Transverse colon (tissue), 4 donors: ENCODE data around the gene THAP7. TPM values are rescaled to one million over a fixed set of nuclear protein-coding genes. Genes with fewer than 3 reads are reported as not detected.
"Not testable (repeated sequence)": the region's sequence is repeated elsewhere in the genome, so short reads cannot be mapped to it uniquely, and the experiment has no call there.

Source experiments
- DNase-seq: peaks from one replicate; pipeline ENCODE4 v3.0.0-alpha.2; 2019
- H3K27ac ChIP-seq, 4 donors: fragments of 200-600 bp; sonication (generic); 2 replicates each; pipeline ENCODE4 v1.5.1; 2016 to 2018; ENCODE audit warnings: inconsistent platforms in 4 of 4
- H3K27me3 ChIP-seq: fragments of 200-600 bp; sonication (generic); 2 replicates; pipeline ENCODE4 v1.5.1; 2017; ENCODE audit warnings: inconsistent platforms
- H3K36me3 ChIP-seq, 4 donors: fragments of 200-600 bp; sonication (generic); 2 replicates each; pipeline ENCODE4 v1.5.1; 2017 to 2019; ENCODE audit warnings: inconsistent platforms in 4 of 4
- H3K4me1 ChIP-seq, 4 donors: fragments of 200-600 bp; sonication (generic); 2 replicates each; pipeline ENCODE4 v1.5.1; 2017 to 2020; ENCODE audit warnings: inconsistent platforms in 4 of 4
- H3K4me3 ChIP-seq, 4 donors: fragments of 200-600 bp; sonication (generic); 1 replicate in 1 of 4; 2 replicates in 3 of 4; pipeline versions ENCODE4 v1.5.1 to v1.6.1; 2017 to 2019; ENCODE audit warnings: inconsistent platforms in 4 of 4
- H3K9me3 ChIP-seq, 2 donors: fragments of 200-600 bp; sonication (generic); 2 replicates each; pipeline ENCODE4 v1.5.1; 2017 to 2019; ENCODE audit warnings: inconsistent platforms in 2 of 2
- EP300 ChIP-seq: sonication (generic); formaldehyde crosslinking; IDR thresholded peaks from one replicate; pipeline ENCODE4 v1.6.1; 2017; ENCODE audit warnings: antibody characterized with exemption, low read depth
- POLR2A ChIP-seq: fragments of 450-650 bp; IDR thresholded peaks from one replicate; pipeline ENCODE4 v1.6.1; 2016; ENCODE audit warnings: antibody characterized with exemption, mild to moderate bottlenecking, moderate library complexity
- POLR2AphosphoS5 ChIP-seq, 3 donors: sonication (generic); formaldehyde crosslinking; IDR thresholded peaks; one replicate each; pipeline ENCODE4 v1.6.1; 2016; ENCODE audit warnings: antibody characterized with exemption in 3 of 3
- WGBS, 2 donors: methylation state at CpG; one replicate each; pipeline ENCODE4 v1.1.5; 2018; ENCODE audit warnings: low coverage in 1 of 2; 5-methylcytosine and 5-hydroxymethylcytosine counted together
- in situ Hi-C, 4 donors: fragments of 200-750 bp; cut with MboI; loops; one replicate each; pipeline versions ENCODE4 v1.15.0 to v1.15.1; 2017; ENCODE audit warnings: low sequenced_read_pairs in 3 of 4, low pct_ligation_motif_present in 1 of 4, low pct_unique_long_range_greater_than_20kb in 1 of 4
- intact Hi-C: fragments of 100-400 bp; cut with DNase I; formaldehyde crosslinking; loops from one replicate; pipeline ENCODE4 v1.15.1; 2023; ENCODE audit warnings: low total_unique reads
- total RNA-seq, 4 donors: library from RNA; depleted of rRNA; stranded (reverse); fragments of >200 nt; gene quantifications; one replicate each; pipeline ENCODE4 v1.1.0, GENCODE V29; 2016
- TF ChIP-seq, protein P1 (sequence below), 5 experiments: fragments of 200-600 bp in 3 of 5; fragments of 450-650 bp in 2 of 5; sonication (generic) in 3 of 5; IDR thresholded peaks; 1 replicate in 2 of 5; 2 replicates in 3 of 5; pipeline ENCODE4 v1.5.1; 2016 to 2017; ENCODE audit warnings: antibody characterized with exemption in 5 of 5, inconsistent platforms in 3 of 5, mild to moderate bottlenecking in 2 of 5, moderate library complexity in 1 of 5

THAP7 gene
- total RNA-seq, 4 donors from 2014 or later: 27.0 to 51.5 (median 32.7) TPM

DNA sequence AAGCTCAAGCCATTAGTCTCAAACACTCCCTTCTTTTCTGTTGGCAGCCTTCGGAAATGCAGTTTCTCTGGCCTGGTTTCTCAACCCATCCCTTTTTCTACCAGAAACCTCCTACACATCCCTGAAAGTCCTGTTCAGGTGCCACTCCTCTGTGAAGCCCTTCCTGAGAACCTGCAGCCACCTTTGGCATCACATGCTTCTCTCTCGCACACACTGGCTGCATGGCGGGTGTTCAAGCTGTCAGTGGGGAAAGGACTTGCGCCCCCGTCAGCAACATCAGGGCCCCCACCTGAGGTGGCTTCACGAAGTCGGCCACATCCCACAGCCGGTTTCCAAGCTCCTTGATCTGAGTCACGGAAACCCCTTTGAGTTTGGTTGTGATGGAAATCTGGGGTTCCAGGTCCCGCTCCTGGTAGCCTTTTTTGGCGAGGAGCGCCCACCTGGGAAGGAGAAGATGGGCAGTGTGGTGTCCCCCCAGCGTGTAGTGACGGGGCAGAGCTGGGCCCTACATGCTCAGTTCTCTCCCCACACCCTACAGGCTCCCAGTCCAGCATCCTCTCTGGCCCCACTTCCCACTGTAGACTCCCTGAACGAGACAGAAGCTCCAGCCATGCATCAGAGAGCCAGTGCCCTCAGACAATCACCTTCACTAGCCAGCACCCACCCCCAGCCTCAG is 42.1 kb upstream of the THAP7 start:
- no peak for TF ChIP-seq EP300
- no peak for TF ChIP-seq POLR2A
- TF ChIP-seq, protein P1, sequence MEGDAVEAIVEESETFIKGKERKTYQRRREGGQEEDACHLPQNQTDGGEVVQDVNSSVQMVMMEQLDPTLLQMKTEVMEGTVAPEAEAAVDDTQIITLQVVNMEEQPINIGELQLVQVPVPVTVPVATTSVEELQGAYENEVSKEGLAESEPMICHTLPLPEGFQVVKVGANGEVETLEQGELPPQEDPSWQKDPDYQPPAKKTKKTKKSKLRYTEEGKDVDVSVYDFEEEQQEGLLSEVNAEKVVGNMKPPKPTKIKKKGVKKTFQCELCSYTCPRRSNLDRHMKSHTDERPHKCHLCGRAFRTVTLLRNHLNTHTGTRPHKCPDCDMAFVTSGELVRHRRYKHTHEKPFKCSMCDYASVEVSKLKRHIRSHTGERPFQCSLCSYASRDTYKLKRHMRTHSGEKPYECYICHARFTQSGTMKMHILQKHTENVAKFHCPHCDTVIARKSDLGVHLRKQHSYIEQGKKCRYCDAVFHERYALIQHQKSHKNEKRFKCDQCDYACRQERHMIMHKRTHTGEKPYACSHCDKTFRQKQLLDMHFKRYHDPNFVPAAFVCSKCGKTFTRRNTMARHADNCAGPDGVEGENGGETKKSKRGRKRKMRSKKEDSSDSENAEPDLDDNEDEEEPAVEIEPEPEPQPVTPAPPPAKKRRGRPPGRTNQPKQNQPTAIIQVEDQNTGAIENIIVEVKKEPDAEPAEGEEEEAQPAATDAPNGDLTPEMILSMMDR (IDR thresholded peaks at IDR 0.05): no peak
- TF ChIP-seq POLR2AphosphoS5 (IDR thresholded peaks at IDR 0.05): no peak
- peak overlapping the region in 1 of 4 donors; percentile 26 for H3K4me3 ChIP-seq
- 85% methylated on average over 15 of the region's 15 CpGs; no CpG with 5 or more reads in 1 of the 2 donors for WGBS, 2 donors
- intact Hi-C loops (no loop called here), in situ Hi-C loops (no loop called here)
- peaks cover 15% of the 10 kb centered on the region for H3K27me3 ChIP-seq
- DNase-seq: no peak
- H3K9me3 ChIP-seq: no peaks in the 10 kb centered on the region
- H3K27ac ChIP-seq: peak overlapping the region in 1 of 4 donors; percentile 75
- no peaks in the 10 kb centered on the region for H3K36me3 ChIP-seq
- H3K4me1 ChIP-seq: peaks cover 9 to 27% (median 21%) of the 10 kb centered on the region in 4 donors

DNA sequence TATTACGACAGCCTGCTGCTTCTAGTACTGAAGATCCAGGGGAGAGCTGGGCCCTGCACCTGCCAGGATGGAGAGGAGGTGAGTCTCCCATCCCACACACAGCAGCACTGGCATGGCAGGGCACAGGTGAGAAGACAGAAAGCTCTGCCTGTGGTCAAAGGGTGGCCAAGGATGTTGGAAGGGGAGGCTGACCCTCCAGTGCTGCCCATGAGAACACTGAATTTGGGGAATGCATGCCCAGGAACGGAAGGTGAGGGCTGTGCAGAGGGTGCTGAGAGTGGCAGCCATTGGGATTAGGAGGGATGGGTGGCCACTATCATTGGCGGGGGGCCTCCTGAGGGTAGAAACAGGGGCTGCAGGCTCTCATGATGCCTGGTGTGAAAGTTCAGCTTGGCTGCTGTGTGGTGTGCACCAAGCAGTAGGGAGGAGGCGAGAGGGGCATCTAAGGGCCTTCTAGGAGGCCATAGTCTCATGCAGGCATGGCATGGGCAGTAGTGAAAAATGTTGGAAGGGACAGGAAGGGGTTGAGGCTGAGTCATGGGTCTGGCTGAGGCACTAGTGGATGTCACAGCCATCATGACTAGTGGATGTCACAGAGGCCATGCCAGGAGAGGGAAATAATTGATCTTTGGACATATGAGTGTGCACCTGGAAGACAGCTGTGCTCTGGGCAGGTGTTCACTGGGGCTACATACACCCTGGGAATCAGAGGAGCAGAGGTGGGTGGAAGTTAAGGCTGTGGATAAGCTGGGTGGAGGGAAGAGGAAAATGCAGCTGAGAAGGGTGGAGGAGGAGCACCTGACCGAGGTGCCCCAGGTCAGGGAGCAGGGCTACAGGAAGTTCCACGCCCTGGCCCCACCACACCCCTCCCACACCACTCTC is 41.3 kb upstream of the THAP7 start:
- Histone ChIP-seq H3K27ac (peak overlapping the region in 1 of 4 donors; percentile 75), H3K4me1 (peaks cover 9 to 27% (median 21%) of the 10 kb centered on the region in 4 donors), H3K4me3 (no peak overlapping the region), H3K9me3 (no peaks in the 10 kb centered on the region), H3K27me3 (peaks cover 15% of the 10 kb centered on the region), H3K36me3 (no peaks in the 10 kb centered on the region)
- intact Hi-C loops (no loop called here), in situ Hi-C loops (no loop called here)
- peak; percentile 35 for DNase-seq
- TF ChIP-seq, protein P1 (IDR thresholded peaks at IDR 0.05): no peak
- TF ChIP-seq EP300 (no peak), POLR2AphosphoS5 (IDR thresholded peaks at IDR 0.05) (no peak), POLR2A (no peak)
- 64 to 78% methylated on average over 4 to 6 of the region's 6 CpGs for WGBS, 2 donors

DNA sequence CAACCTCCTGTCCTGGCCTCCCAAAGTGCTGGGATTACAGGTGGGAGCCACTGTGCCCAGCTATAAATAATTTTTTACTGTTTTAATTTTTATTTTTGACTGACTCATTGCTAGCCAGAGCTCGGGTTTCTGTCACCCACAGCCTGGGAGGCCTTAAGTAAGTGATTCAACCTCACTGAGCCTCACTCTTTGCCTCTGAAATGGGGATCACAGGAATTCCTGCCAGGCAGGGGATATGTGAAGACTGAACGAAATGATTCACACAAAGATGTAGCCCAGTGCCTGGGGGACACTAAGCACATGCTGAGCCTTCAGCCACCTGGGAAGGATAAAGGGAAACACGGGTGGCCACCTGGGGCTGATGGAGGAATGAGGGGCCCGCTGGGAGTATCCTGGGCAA is 40.0 kb upstream of the THAP7 start:
- peaks cover 15% of the 10 kb centered on the region for H3K27me3 ChIP-seq
- no peaks in the 10 kb centered on the region for H3K36me3 ChIP-seq
- no peak for TF ChIP-seq POLR2A
- TF ChIP-seq POLR2AphosphoS5 (IDR thresholded peaks at IDR 0.05): no peak
- TF ChIP-seq, protein P1 (IDR thresholded peaks at IDR 0.05): no peak
- no peak for TF ChIP-seq EP300
- DNase-seq: no peak
- in situ Hi-C loops: no loop called here
- no peak overlapping the region for H3K27ac ChIP-seq
- H3K9me3 ChIP-seq: no peaks in the 10 kb centered on the region
- H3K4me3 ChIP-seq: no peak overlapping the region
- intact Hi-C loops: no loop called here
- 40 to 89% methylated on average over 1 to 4 of the region's 4 CpGs for WGBS, 2 donors
- H3K4me1 ChIP-seq: peaks cover 9 to 27% (median 21%) of the 10 kb centered on the region in 4 donors

DNA sequence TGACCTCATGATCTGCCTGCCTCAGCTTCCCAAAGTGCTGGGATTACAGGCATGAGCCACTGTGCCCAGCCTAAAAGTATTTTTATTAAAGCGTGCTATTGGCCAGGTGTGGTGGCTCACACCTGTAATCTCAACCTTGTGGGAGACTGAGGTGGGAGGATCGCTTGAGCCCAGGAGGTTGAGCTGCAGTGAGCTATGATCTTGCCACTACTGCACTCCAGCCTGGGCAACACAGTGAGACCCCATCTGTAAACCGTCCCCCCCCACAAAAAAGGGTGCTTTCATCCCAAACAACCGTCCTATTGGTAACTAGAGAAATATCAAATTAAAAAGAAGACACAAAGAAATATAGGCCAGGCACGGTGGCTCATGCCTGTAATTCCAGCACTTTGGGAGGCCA is 37.2 kb upstream of the THAP7 start:
- in situ Hi-C loops, DNase-seq, H3K27me3 ChIP-seq, H3K36me3 ChIP-seq, H3K4me3 ChIP-seq, H3K9me3 ChIP-seq, intact Hi-C loops, H3K27ac ChIP-seq, H3K4me1 ChIP-seq: not testable (repeated sequence)
- 83% methylated on average over 5 of the region's 5 CpGs; no CpG with 5 or more reads in 1 of the 2 donors for WGBS, 2 donors
